GM12878 (cell line): Measurements from ENCODE around the gene USH2A. TPM values are rescaled to one million over a fixed set of nuclear protein-coding genes. Genes with fewer than 3 reads are reported as not detected.

Experiments used
- ATAC-seq: fragments of 200-7000 bp; cut with Tn5 transposase; 3 replicates; pipeline ENCODE4 v1.9.1; 2020; ENCODE audit warnings: mild to moderate bottlenecking, moderate library complexity
- BruUV-seq: library from RNA; stranded (reverse); fragments of 400-500 nt; replicated peaks from 2 replicates; lab custom pipeline; 2021; lab: Mats Ljungman, UMichigan
- CTCF ChIA-PET: fragments of 300-600 bp; sonication (Branson Sonifier 250); formaldehyde crosslinking; extraction: SDS; loops from one replicate; lab custom pipeline; 2021; ENCODE audit warnings: inconsistent platforms; lab: Yijun Ruan, JAX
- POLR2A ChIA-PET: fragments of 350-600 bp; formaldehyde crosslinking; extraction: SDS; loops from one replicate; lab custom pipeline; 2021; ENCODE audit warnings: inconsistent platforms; lab: Charles Lee
- RAD21 ChIA-PET: fragments of 300-600 bp; sonication (Branson Sonifier 250); formaldehyde crosslinking; loops from one replicate; lab custom pipeline; 2023; ENCODE audit warnings: antibody characterized with exemption; ENCODE audit not compliant: unreplicated experiment; lab: Charles Lee
- SMC1A ChIA-PET: fragments of 300-600 bp; sonication (Branson Sonifier 250); formaldehyde crosslinking; loops from one replicate; lab custom pipeline; 2023; ENCODE audit not compliant: unreplicated experiment, uncharacterized antibody; lab: Charles Lee
- DNase-seq: peaks from one replicate; pipeline ENCODE4 v3.0.0-alpha.2; 2011; ENCODE audit warnings: low read depth, low spot score
- FAIRE-seq: peaks from 3 replicates; lab custom pipeline; 2011; peaks lifted over from hg19 to GRCh38; lab: Jason Lieb, UNC
- H2AFZ ChIP-seq: 2 replicates; pipeline ENCODE4 v1.6.0; 2011; ENCODE audit warnings: low read depth, low read length, control low read depth; ENCODE audit not compliant: control insufficient read depth
- H3K27ac ChIP-seq: 2 replicates; pipeline ENCODE4 v1.5.1; 2011; ENCODE audit warnings: control low read depth; ENCODE audit not compliant: control insufficient read depth, insufficient read depth
- H3K27me3 ChIP-seq, 2 experiments: replicated peaks in 1 of 2; 2 replicates each; pipeline versions ENCODE4 v1.6.0 to v1.6.1; 2011; ENCODE audit warnings: low read length in 1 of 2; ENCODE audit not compliant: control insufficient read depth in 2 of 2, insufficient read depth in 2 of 2
- H3K36me3 ChIP-seq, 2 experiments: 2 replicates each; pipeline ENCODE4 v1.5.1; 2011; ENCODE audit warnings: low read length in 1 of 2; ENCODE audit not compliant: control insufficient read depth in 2 of 2, insufficient read depth in 2 of 2
- H3K4me1 ChIP-seq: 2 replicates; pipeline ENCODE4 v1.6.1; 2011; ENCODE audit warnings: mild to moderate bottlenecking, low read length, moderate library complexity, mixed read lengths; ENCODE audit not compliant: control insufficient read depth, insufficient read depth
- H3K4me2 ChIP-seq: 2 replicates; pipeline ENCODE4 v1.6.0; 2011; ENCODE audit warnings: control low read depth; ENCODE audit not compliant: control insufficient read depth, insufficient read depth
- H3K4me3 ChIP-seq: fragments of 200-600 bp; sonication (generic); 2 replicates; pipeline ENCODE4 v1.5.1; 2016
- H3K79me2 ChIP-seq: 2 replicates; pipeline ENCODE4 v1.6.0; 2011; ENCODE audit warnings: low read length; ENCODE audit not compliant: control insufficient read depth, insufficient read depth
- H3K9ac ChIP-seq: 2 replicates; pipeline ENCODE4 v1.8.0; 2011; ENCODE audit warnings: low read length, control low read depth, mixed read lengths; ENCODE audit not compliant: control insufficient read depth, insufficient read depth
- H3K9me3 ChIP-seq: replicated peaks from 3 replicates; pipeline ENCODE4 v1.5.1; 2011; ENCODE audit warnings: mild to moderate bottlenecking, low read length; ENCODE audit not compliant: control insufficient read depth, insufficient read depth
- H4K20me1 ChIP-seq: 2 replicates; pipeline ENCODE4 v1.6.0; 2011; ENCODE audit not compliant: control insufficient read depth, insufficient read depth
- BCLAF1 ChIP-seq: fragments of 450-650 bp; IDR thresholded peaks from 2 replicates; pipeline ENCODE4 v1.6.1; 2017; ENCODE audit warnings: antibody characterized with exemption, mild to moderate bottlenecking, moderate library complexity
- CEBPZ ChIP-seq: fragments of 150-350 bp; IDR thresholded peaks from 2 replicates; pipeline ENCODE4 v1.6.1; 2016; ENCODE audit warnings: low read depth, low read length
- CREM ChIP-seq: IDR thresholded peaks from 2 replicates; pipeline ENCODE4 v1.6.1; 2014; ENCODE audit warnings: antibody characterized with exemption, low read depth
- DPF2 ChIP-seq: fragments of 450-650 bp; IDR thresholded peaks from 2 replicates; pipeline ENCODE4 v1.6.1; 2017; ENCODE audit warnings: mild to moderate bottlenecking
- EP300 ChIP-seq, 2 experiments: fragments of 150-350 bp in 1 of 2; IDR thresholded peaks; 2 replicates each; pipeline ENCODE4 v1.6.1; 2011 to 2012; ENCODE audit warnings: low read depth in 2 of 2, low read length in 2 of 2, borderline replicate concordance in 1 of 2, improper control_type of control experiment in 1 of 2, inconsistent platforms in 1 of 2; ENCODE audit not compliant: control insufficient read depth in 1 of 2
- KAT2A ChIP-seq: conservative IDR thresholded peaks from 2 replicates; pipeline ENCODE4 v1.6.1; 2011; ENCODE audit warnings: low read depth, low read length; ENCODE audit not compliant: control insufficient read depth
- NFYA ChIP-seq: IDR thresholded peaks from 2 replicates; pipeline ENCODE4 v1.6.1; 2011; ENCODE audit warnings: low read depth, mild to moderate bottlenecking, low read length, improper control_type of control experiment, borderline replicate concordance
- POU2F2 ChIP-seq: IDR thresholded peaks from 3 replicates; pipeline ENCODE4 v1.6.1; 2011; ENCODE audit warnings: low read depth, mild to moderate bottlenecking, low read length, borderline replicate concordance
- RCOR1 ChIP-seq: conservative IDR thresholded peaks from 2 replicates; pipeline ENCODE4 v1.6.1; 2012; ENCODE audit warnings: low read depth, low read length, improper control_type of control experiment
- SREBF1 ChIP-seq: IDR thresholded peaks from 2 replicates; pipeline ENCODE4 v1.6.1; 2012; ENCODE audit warnings: mild to moderate bottlenecking, low read length
- SRF ChIP-seq, 2 experiments: IDR thresholded peaks; 2 replicates each; pipeline ENCODE4 v1.6.1; 2011; ENCODE audit warnings: low read depth in 2 of 2, low read length in 2 of 2, mild to moderate bottlenecking in 1 of 2, moderate library complexity in 1 of 2
- TCF12 ChIP-seq: IDR thresholded peaks from 2 replicates; pipeline ENCODE4 v1.6.1; 2011; ENCODE audit warnings: low read depth, mild to moderate bottlenecking, low read length
- USF1 ChIP-seq: IDR thresholded peaks from 2 replicates; pipeline ENCODE4 v1.6.1; 2011; ENCODE audit warnings: borderline replicate concordance, low read depth, mild to moderate bottlenecking, moderate library complexity, mixed read lengths, low read length; ENCODE audit not compliant: insufficient read depth; ENCODE audit errors: extremely low read length
- in situ Hi-C: fragments of 300-500 bp; cut with MboI; formaldehyde crosslinking; loops from 9 replicates; pipeline ENCODE4 v1.14.3; 2018; ENCODE audit warnings: mixed read lengths
- intact Hi-C: fragments of 100-400 bp; cut with micrococcal nuclease; formaldehyde crosslinking; loops from one replicate; pipeline ENCODE4 v1.14.2; 2022; ENCODE audit not compliant: unreplicated experiment
- polyA plus RNA-seq, 11 experiments: library from polyadenylated mRNA; depleted of rRNA in 4 of 11; unstranded in 6 of 11; stranded (reverse) in 5 of 11; fragments of >200 nt; fragmentation: Nextera tagmentation in 4 of 11; fragmentation: Illumina TruSeq in 1 of 11; extraction: Ambion mirVana in 4 of 11; extraction: Trizol in 1 of 11; gene quantifications; 1 replicate in 1 of 11; 2 replicates in 10 of 11; pipeline versions ENCODE4 v1.2.1 to v1.2.3, GENCODE V29; 2011 to 2016; ENCODE audit warnings: inconsistent platforms in 2 of 11, missing spikeins in 2 of 11, low read depth in 1 of 11
- total RNA-seq, 4 experiments: library from RNA; depleted of rRNA in 3 of 4; stranded (reverse); fragments of >200 nt in 3 of 4; fragmentation: Illumina TruSeq in 1 of 4; extraction: Trizol in 1 of 4; gene quantifications; 2 replicates each; pipeline versions ENCODE4 v1.2.1 to v1.2.3, GENCODE V29; 2013 to 2021

Gene USH2A
- total and polyA plus RNA-seq, 10 of the 15 experiments (the other 5 are each of a cell fraction or from before 2014, with no cell fraction given): under 0.01 to 0.20 (median 0.01) TPM; not detected in 2

GRCh38 chr1:216461466-216461865, 38.2 kb upstream of the USH2A start:
- TF ChIP-seq SRF (IDR thresholded peaks at IDR 0.05; ENCODE audit: low read depth in 2 of 2, low read length in 2 of 2): no peak
- TF ChIP-seq SREBF1: no peak
- TF ChIP-seq TCF12: no peak
- no peak for TF ChIP-seq USF1
- TF ChIP-seq CREM: no peak
- no peak for TF ChIP-seq EP300 (IDR thresholded peaks at IDR 0.05; ENCODE audit: borderline replicate concordance in 1 of 2, control insufficient read depth in 1 of 2, low read depth in 2 of 2, low read length in 2 of 2)
- TF ChIP-seq NFYA: no peak
- no peak for TF ChIP-seq CEBPZ
- no peak for TF ChIP-seq BCLAF1
- TF ChIP-seq POU2F2: no peak
- TF ChIP-seq RCOR1: no peak
- TF ChIP-seq KAT2A: no peak
- no peak for TF ChIP-seq DPF2
- H3K9me3 ChIP-seq: no peaks in the 10 kb centered on the region
- no peaks in the 10 kb centered on the region for H3K36me3 ChIP-seq
- H3K79me2 ChIP-seq: no peaks in the 10 kb centered on the region
- no peak overlapping the region for H3K27ac ChIP-seq
- no peaks in the 10 kb centered on the region for H4K20me1 ChIP-seq
- H3K9ac ChIP-seq: no peak overlapping the region
- ChIA-PET CTCF (no interaction called here), RAD21 (no interaction called here), POLR2A (no interaction called here), SMC1A (no interaction called here)
- no peaks in the 10 kb centered on the region for H3K27me3 ChIP-seq
- no peaks in the 10 kb centered on the region for H3K4me1 ChIP-seq
- BruUV-seq: no TSS peak
- no peak overlapping the region for H3K4me2 ChIP-seq
- H2AFZ ChIP-seq: no peak overlapping the region
- FAIRE-seq: no peak
- no peak for DNase-seq
- no peak overlapping the region for H3K4me3 ChIP-seq
- intact Hi-C loops: no loop called here
- in situ Hi-C loops: no loop called here
- no peak for ATAC-seq
